HG03159 (cell line): ENCODE results near the gene RNU1-3.
"Not testable (repeated sequence)": the region's sequence is repeated elsewhere in the genome, so short reads cannot be mapped to it uniquely, and the experiment has no call there.

Experiments
- ATAC-seq: cut with Tn5 transposase; IDR thresholded peaks from one replicate; pipeline ENCODE4 v1.9.1; 2021; ENCODE audit warnings: mild to moderate bottlenecking, moderate library complexity; ENCODE audit not compliant: unreplicated experiment

Gene RNU1-3

DNA sequence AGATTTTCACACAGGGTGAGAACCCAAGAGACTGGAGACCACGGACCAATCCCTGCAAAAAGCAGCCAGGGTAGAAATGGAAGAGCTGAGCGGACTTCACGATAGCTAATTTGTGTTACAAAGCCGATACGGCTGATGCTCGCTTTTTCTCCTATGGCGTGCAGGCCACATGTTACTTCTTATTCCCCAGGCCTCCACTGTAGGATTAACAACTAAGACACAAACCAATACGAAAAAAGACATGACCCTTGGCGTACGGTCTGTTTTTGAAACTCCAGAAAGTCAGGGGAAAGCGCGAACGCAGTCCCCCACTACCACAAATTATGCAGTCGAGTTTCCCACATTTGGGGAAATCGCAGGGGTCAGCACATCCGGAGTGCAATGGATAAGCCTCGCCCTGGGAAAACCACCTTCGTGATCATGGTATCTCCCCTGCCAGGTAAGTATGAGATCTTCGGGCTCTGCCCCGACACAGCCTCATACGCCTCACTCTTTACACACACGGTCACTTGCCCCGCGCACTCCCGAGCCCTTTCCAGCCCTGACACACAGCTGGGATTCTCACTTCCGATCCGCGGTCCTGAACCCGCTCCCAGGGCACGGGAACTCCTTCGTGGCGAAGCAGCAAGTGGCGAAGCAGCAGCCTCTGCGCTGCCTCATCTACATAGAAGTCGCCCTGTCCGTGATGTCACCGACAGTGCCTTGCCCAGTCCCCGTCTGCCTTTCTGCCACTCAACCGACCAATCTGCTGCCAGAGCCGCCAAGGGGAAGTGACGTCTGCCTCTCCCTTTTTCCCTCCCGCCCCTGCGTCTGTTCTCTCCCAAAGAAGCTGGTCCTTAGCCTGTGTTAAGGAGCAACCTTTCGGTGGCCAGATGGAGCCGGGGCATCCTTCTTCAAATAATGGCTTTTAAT is at the start of gene RNU1-3:
Gene RNU1-3, minus strand, starts transcription at position 447 of the 912 bp plus-strand sequence.
- peak; percentile 85 for ATAC-seq

DNA sequence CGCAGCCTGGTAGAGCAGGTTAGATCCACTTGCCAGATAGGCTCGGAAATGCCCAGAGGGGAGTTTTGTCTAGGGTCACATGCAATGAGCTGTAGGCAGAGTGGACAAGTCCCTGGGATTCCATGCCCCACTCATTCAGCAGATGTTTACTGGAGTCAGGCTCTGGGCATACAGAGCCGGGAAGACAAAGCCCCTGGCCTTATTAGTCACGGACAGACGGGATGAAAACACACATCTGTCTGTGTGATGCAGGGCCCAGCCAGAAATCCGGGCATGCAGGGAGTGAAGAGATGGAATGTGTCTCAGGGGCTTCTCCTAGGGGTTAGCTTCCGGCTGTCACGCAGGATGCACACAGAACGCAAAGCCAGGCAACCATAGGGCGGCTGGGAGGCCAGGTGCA is 46.7 kb upstream of the RNU1-3 start:
- not testable (repeated sequence) for ATAC-seq

DNA sequence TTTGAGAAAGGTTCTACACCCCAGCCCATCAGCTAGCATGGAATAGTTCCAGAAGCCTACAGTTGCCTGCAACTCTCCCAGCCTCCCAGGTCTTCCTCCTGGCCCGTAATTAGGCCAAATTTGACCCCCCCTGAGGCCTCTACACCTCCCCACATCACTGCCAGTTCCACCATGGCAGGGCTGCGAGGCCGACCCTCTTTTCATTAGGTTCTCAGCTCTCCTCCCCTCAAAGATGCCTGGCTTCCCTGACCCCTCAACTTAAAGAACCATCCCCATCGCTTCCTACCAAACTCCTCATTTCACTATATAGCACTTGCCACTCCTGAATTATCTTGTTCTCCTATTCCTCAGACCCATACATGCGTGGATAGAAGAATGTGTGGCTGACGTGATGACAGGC is 46.2 kb upstream of the RNU1-3 start:
- ATAC-seq = not testable (repeated sequence)

DNA sequence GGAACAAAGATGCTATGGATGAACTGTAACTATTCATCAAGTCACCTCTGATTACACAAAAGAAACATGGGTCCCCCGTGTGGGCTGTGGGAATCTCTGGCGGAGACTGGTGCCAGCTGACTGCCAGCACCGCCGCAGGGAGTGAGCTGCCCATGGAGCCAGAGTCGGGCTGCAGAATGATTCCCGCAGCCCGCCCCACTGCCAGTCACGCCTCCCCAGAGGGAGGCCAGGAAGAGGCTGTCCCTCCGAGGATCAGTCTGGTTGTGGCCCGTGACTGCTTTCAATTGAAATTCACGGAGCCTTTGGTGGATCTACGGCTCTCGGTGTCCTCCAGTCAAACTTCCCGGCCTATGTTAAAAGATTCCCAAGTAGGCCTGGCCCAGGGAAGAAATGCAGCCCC is 45.8 kb upstream of the RNU1-3 start:
- ATAC-seq = not testable (repeated sequence)

DNA sequence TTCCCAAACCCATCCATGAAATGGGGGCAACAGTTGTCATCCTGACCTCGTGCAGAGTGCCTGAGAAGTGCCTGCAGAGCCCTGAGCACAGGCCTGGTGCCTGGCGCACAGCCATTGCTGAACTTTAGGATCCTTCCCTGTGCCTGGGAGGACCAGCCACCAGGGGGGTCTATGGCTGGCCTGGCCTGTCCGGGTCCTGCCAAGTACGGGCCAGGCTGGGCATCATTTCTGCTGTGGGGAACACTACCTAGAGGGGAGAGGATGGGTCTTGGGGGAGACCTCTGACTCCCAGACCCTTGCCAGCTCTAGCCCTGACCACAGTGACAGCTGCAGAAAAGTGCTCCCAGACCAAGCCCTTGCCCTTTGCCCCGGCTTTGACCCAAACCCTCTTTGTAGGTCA is 45.4 kb upstream of the RNU1-3 start:
- not testable (repeated sequence) for ATAC-seq

DNA sequence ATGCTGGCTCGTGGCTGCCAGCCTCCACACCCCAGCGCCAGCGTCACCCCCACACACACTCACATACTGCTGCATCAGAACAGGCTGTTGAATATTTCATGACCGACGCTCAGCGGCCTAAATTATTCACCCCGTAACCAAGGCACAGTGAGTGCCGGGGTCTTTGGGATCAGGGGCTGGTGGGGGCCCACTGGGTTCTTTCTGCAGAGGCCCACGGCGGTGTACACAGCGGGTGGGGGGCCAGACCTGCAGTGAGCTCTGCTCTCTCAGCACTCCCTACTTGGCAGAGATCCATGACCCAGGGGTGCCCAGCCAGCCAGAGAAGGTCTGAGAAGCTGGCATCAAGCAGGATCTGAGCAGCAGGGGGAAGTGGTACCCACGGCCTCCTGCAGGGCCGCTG is 43.9 kb upstream of the RNU1-3 start:
- not testable (repeated sequence) for ATAC-seq

DNA sequence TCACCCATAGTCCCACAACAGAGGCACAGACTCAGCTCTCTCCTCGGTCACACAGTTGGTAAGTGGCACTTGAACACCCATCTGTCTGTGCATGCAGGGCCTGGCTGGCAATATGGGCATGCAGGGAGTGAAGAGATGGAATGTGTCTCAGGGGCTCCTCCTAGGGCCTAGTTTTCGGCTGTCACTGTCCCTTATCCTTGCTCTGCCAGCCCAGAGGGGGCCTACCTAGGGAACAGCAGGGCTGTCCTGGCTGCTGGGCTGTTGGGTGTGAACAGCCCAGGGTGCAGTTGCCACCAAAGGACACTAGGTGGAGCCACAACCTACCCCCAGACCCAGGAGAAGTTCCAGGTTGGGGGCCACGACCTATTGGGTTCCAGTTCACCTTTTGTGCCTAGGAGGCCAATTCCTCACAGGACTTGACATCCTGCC is 42.9 kb upstream of the RNU1-3 start:
- ATAC-seq = not testable (repeated sequence)

DNA sequence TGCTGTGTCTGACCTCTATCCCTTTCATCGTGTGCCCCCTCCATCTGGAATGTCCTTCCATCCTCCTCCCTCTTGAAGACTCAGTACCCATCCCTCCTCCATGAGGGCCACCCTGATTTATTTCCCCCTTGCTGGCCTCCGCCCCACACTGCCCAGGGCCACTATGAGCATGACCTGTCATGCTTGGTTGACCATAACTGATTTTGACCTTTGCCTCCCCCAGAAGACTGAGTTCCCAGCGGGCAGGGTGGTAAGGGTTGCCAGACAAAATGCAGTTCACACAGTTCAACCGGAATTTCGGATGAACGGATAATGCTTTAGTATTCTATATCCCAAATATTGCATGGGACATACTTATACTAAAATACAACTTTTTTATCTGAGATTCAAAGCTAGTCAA is 42.0 kb upstream of the RNU1-3 start:
- not testable (repeated sequence) for ATAC-seq

DNA sequence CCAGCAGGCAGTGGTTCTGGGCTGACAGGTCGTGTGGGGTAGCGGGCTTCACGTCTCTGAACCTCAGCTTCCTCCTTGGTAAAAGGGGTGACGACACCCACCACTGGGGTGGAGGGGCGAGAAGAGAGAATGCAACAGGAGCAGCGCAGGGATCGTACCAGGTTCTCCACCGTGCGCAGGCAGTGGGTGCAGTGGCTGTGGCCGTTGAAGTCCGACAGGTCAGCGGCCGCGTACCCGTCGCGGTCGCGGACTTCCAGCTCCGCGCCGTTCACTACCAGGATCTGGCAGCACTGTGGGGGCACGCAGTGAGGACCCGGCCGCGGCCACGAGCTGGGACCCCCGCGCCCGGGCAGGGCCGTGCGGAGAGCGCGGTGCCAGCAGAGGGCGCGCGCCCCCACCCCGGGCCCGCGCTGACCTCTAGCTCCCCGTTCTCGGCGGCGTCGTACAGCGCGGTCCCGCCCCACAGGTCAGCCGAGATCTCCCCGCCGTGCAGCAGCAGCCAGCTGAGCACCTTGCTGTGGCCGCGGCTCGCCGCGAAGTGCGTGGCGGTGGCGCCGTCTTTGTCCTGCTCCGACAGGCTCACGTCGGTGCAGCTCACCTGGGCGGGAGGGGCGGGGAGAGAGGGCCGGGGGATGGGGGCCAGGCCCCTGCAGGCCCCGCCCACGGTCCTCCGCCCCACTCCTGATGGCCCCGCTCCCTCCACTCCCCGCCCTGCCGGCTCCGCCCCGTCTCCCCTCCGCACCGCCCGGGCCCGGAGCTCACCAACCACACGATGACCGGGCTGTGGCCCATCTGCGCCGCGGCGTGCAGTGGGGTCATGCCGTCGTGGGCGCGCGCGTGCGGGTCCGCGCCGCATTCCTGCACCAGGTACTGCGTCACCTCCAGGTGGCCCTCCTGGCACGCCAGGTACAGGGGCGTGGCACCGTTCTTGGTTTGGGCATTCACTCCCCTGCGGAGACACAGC is 40.7 kb upstream of the RNU1-3 start:
- ATAC-seq = not testable (repeated sequence)

DNA sequence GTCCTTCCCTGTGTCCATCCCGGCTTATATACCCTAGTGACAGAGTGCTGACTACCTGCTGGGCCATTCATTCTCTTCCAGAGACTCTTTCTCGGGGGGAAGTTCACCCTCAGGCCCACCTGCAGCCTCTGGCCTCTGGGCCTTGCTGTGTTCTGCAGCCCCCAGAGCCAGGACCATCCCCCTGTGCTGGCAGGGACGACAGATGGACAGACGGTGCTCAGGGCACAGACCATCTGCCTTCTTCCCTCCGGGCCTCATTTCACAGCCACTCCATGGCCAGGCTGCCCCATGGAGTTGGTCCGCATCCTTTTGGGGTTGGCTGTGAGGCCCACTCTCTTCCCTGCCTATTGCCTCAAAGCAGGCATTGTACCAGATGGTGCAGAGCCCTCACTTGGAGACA is 39.6 kb upstream of the RNU1-3 start:
- not testable (repeated sequence) for ATAC-seq

DNA sequence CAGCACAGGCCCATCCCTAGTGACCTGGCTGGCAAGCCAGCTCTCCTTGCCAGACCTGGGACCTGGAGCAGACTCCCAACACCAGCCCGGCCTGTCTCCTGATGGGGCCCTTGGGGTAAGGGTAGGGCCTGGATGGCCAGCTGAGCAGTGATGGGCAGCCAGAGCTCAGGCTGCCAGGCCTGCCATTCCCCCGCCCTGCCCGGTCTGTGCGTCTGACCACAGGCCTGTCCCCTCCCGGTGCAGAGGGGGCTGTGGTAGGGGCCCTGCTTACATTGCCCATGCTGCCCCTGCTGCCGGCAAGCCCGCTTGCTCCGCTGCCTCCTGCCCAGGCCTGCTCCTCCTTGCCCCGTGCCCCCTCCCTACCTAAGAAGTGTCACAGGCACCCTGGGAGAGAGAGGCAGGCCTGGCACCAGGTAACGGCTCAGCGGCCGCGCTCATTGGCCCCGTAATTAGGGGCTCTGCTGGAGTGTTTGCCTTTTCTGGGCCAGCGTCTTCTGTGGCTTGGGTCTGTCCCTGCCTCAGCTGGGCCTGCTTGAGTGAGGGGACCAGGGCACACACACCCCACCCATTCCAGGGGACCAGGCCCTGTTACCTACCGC is 37.9 kb upstream of the RNU1-3 start:
- not testable (repeated sequence) for ATAC-seq

DNA sequence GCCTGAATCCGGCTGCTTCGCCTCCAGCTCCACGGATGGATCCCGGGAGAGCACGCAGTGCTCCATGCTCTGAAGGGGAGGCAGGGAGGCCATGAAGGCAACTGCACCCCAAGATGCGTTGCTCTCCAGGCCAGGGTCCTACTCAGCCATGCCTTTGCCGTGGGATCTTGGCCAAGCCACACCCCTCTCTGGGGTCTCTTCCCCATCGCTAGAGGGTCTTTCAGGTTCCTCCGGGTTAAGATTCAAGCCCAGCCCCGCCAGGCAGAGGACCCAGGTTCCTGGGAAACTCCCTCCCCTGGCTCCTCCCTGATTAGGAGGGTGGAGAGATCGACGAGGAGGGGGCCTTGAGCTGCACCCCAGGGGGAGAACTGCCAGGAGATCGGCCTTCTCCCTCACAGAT is 37.3 kb upstream of the RNU1-3 start:
- not testable (repeated sequence) for ATAC-seq

DNA sequence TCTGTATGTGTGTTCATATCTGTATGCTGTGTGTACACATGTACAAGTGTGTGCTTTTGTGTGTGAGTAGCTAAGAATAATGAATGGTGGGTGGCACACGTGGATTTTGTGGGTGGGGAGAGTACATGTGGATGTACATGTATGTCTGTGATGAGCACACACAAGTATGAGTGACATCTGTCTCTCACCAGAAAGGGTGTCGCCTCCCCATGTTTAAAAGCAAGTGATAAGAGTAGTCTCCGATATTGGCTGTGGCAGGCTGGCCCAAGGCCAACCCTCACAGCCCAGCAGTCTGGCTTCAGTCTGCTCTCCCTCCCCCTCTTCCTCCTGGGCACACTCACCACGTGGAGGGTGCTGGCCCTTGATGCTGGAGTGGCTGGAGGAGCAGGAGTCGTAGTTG is 36.9 kb upstream of the RNU1-3 start:
- ATAC-seq = not testable (repeated sequence)

DNA sequence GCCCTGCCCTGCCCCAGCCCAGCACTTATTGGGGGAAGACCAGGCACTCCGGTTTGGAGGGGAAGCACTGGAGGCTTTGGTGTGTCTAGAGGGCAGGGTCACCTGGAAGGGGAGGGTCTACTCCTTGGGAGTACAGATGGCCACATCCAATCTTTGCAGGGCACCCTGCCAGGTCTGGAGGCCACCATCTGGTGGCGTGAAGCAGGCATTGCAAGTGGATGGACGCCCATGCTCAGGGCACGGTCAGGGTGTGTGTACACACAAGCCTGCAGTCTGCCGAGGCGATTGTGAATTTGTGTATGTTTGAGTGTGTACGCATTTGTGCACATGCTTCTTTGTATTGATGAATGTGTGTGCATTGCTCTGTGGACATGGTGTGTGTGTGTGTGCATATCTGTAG is 36.4 kb upstream of the RNU1-3 start:
- not testable (repeated sequence) for ATAC-seq

DNA sequence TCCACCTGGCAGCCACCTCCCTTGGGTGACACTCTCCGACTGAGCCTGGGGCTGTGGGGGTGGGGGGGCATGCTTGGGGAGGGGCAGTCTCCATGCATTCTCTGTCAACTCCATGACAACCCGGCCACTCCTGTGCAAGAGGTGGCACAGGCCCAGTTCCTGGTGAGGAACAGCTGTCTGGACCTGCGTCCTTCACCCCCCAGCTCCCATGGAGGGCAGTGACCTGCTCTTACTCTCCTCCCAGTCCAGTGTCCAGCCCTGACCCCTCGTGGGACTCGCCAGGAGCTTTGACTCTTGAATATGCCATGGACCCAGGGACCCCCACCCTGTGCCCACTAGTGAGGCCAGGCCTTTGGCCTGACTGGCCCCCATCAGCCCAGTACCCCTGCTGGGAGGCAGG is 35.5 kb upstream of the RNU1-3 start:
- not testable (repeated sequence) for ATAC-seq

DNA sequence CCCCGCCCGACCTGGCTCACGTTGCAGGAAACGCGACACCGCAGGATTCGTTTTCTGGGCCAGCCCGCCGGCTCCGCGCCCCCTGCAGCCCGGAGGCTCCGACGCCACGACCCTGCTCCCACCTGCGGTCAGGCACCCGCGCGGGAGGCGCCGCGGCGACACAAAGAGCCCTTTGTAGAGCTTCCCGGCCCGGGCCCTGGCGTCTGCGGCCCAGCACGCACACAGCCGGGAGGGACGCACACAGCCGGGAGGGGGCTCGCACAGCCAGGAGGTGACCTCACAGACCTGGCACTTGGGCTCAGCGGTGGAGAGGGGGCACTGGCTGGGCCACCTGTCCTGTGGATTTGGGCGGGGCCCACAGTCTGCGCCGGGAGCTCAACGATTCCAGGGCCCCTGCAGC is 34.4 kb upstream of the RNU1-3 start:
- ATAC-seq = not testable (repeated sequence)

DNA sequence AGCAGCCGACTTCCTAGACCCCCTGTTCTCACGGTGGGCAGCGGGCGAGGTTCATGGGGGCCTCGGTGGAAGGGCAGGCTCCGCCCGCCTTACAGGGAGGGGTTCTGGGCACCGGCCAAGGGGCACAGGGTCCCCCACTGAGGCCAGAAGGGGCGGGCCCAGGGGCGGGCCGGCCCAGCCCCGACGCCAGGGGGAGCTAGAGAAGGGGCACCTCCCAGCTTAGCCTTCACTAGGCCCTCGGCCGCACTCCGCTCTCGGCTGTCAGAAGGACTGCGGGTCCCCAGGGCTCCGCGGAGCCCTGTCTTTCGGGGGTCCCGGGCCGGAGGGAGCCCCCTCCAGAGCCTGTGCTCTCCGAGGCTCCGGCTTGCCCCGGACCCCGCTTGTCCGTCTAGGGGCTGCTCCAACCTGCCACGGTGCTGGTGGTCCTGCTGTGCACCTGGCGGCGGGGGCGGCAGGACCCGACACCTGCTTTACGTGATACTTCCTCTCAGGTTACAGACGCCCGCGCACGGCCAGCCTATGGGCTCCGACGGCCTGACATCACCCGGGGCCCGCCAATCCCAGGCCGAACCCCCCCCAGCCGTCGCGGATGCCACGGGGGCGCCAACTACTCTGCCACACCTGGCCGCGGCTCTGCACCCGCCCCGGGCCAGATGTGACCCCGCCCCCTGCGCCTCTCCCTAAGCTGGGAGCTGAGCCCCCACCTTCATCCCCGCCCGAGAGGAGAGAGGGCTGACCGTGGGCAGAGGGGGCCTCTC is 33.6 kb upstream of the RNU1-3 start:
- not testable (repeated sequence) for ATAC-seq

DNA sequence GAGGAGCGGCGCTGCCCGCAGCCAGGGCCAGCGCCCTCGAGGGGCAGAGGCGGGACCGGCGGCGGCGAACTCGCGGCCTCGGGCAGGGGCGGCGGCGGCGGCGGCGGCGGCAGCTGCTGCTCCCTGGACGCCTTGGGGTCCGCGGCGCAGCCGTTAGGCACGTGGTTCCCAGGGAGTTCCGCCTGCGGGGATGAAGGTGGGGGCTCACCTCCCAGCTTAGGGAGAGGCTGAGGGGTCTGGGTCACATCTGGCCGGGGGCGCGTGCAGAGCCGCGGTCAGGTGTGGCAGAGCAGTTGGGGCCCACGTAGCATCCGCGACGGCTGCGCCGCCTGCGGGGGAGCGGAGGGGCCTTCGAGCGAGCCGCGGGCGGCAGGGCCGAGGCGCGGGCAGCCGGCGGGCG is 32.7 kb upstream of the RNU1-3 start:
- not testable (repeated sequence) for ATAC-seq

DNA sequence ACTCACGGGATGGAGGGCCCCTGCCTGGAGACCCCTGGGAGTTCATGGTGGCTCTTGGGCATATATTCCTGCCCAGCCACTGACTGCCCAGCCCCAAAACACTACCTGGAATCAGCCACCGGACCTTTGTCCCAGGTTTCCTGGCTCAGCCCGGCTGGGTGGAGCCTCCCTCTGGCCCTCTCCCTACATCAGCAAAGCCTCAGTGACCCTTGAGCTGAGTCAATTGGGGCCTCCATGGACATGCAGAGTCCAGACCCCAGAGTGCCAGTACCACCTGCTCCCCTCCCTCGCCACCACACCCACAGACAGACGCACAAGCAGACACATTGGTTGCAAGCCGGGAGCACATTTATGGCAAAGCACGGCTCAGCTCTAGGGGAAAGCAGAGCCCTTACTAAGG is 30.4 kb upstream of the RNU1-3 start:
- ATAC-seq = not testable (repeated sequence)

DNA sequence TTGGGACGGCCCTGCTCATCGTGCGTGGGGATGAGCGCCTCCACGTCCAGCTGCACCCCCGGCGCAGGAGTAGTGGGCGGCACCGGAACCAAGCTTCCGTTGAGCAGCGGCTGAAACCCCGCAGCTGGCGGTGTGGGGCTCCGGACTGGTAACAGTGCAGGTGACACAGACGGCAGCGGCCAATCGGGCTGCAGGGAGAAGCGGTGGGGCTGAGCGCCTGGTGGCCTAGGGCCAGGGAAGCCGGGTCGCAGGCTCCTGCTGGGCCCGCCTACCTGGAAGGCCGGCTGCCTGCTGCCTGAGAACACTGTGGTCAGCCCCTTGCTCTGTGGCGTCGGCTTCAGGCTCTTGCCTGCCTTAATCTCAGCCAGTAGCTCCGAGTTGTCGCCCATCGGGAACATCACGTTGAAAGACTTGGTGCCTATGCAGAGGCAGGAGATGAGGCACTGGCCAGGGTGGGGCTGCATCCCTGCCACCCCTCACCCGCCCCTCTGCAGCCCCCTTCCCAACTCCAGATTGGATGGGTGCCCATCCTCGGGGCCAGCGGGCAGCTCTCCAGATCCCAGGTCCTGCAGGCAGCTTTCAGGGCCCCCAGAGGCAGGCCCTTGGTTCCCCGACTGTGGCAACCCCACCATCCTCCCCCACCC is 29.9 kb upstream of the RNU1-3 start:
- ATAC-seq = not testable (repeated sequence)
